ENCODE measurements around the gene MEPCE.

Gene MEPCE

GRCh38 chr7:100465299-100465698 lies 35.7 kb downstream of the MEPCE start:
- no peak overlapping the region for H3K4me3 ChIP-seq (replicated peaks; ENCODE audit: low read depth, low read length)
- no peak for DNase-seq (ENCODE audit: extremely low read depth, low read depth)
- no peak for TF ChIP-seq CTCF (IDR thresholded peaks at IDR 0.05; ENCODE audit: low read depth, low read length, missing control alignments)

GRCh38 chr7:100465702-100466311 lies 36.2 kb downstream of the MEPCE start:
- TF ChIP-seq CTCF (IDR thresholded peaks at IDR 0.05; ENCODE audit: low read depth, low read length, missing control alignments) = peak; percentile 68
- H3K4me3 ChIP-seq (replicated peaks; ENCODE audit: low read depth, low read length) = no peak overlapping the region
- no peak for DNase-seq (ENCODE audit: extremely low read depth, low read depth)

GRCh38 chr7:100466653-100467605 lies 37.3 kb downstream of the MEPCE start:
- TF ChIP-seq CTCF (IDR thresholded peaks at IDR 0.05; ENCODE audit: low read depth, low read length, missing control alignments) = no peak
- DNase-seq (ENCODE audit: extremely low read depth, low read depth) = no peak
- no peak overlapping the region for H3K4me3 ChIP-seq (replicated peaks; ENCODE audit: low read depth, low read length)

DNA sequence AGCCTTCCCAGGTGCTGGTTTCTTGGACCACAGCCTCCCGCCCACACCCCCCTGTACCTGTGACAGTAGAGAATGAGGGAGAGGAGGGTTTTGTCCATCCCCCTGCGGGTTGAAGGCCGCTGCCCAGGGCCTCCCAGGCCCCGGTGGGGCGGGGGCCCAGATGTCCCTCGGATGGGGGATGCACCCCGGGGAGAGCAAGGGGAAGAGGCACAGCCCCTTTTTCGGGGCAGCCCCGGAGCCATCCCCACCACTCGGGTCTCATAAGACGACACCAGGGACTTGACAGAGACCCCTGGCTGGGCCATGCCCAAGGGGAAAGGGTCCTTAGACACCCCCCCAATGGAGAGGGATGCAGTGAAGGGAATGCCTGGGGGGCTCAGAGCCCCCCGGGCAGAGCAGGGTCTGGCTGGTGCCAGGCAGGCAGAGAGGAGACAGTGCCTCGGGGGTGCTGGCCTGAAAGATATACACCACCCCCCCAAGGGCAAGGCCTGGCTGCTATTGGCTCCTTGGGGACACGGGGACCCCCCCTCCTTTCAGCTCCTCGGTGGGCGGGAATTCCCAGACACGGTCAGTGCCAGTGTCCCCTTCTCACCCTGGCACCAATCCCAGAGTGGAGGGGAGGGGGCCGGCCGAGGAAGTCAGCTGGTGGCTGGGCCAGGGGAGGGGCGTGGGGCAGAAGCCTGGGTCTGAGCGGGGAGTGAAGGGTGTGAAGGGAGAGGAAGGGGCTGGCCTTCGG lies 38.2 kb downstream of the MEPCE start:
- TF ChIP-seq CTCF (IDR thresholded peaks at IDR 0.05; ENCODE audit: low read depth, low read length, missing control alignments) = no peak
- H3K4me3 ChIP-seq (replicated peaks; ENCODE audit: low read depth, low read length) = no peak overlapping the region
- DNase-seq (ENCODE audit: extremely low read depth, low read depth) = no peak

DNA sequence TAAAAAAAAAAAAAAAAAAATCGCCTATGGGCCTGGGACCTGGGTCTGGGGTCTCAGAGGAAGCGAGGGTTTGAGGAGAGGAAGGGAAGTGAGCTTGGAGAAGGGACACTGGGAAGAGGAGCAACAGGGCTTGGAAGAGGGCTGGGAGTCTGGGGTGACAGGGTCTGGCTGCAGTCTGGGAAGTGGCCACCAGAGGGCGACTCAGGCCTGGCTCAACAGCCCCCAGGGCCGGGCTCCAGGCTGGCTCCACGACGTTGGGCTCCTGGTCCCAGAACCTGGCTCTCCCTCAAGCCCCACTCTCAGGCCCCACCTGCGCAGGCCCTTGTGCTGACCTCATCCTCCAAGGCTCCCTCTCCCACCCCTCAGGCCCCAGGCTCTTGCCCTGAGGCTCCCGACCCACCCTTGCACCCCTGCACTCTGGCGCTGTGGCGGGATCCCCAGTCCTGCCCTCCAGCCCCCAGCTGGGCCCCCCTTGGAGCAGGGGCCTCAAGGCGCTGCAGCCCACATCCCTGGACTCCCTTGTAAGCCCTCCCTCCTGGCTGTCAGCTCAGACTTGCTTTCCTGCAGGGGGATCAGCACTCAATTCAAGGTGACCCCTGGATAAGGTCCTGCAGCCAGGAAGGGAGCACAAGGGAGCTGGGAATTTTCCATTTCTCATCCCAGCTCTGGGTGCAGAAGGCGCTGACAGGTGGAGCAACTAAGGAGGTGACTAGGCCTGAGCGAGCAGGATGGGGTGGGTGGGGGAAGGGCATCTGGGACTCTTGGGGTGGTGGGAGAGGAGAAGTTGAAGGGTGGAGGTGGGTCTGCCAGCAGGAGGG lies 39.8 kb downstream of the MEPCE start:
- TF ChIP-seq CTCF (IDR thresholded peaks at IDR 0.05; ENCODE audit: low read depth, low read length, missing control alignments) = peak; percentile 96
- DNase-seq (ENCODE audit: extremely low read depth, low read depth) = peak; percentile 33
- H3K4me3 ChIP-seq (replicated peaks; ENCODE audit: low read depth, low read length) = no peak overlapping the region

- DNase-seq (ENCODE audit: extremely low read depth, low read depth) = no peak
- TF ChIP-seq CTCF (IDR thresholded peaks at IDR 0.05; ENCODE audit: low read depth, low read length, missing control alignments) = no peak
- no peak overlapping the region for H3K4me3 ChIP-seq (replicated peaks; ENCODE audit: low read depth, low read length)
Observed at GRCh38 chr7:100471021-100471420, 41.4 kb downstream of the MEPCE start.
